Natural killer cell (primary cell): Measurements from ENCODE around the gene TBL3. TPM values are rescaled to one million over a fixed set of nuclear protein-coding genes. Genes with fewer than 3 reads are reported as not detected.

Experiments used
- ATAC-seq, 3 donors: fragments of 150-1000 bp in 2 of 3; fragments of 200-7000 bp in 1 of 3; cut with Tn5 transposase; 1 replicate in 1 of 3; 2 replicates in 2 of 3; pipeline ENCODE4 v1.10.0; 2021; ENCODE audit warnings: mild to moderate bottlenecking in 2 of 3, moderate library complexity in 2 of 3
- DNase-seq, 2 donors: peaks; one replicate each; pipeline versions ENCODE4 v3.0.0 to v3.0.0-alpha.2; 2013 to 2021; ENCODE audit warnings: mixed read lengths in 1 of 2
- H3K27ac ChIP-seq: one replicate; pipeline ENCODE4 v1.5.1; 2013; ENCODE audit warnings: mild to moderate bottlenecking, low read length
- H3K27me3 ChIP-seq: one replicate; pipeline ENCODE4 v1.6.1; 2013; ENCODE audit warnings: low read length; ENCODE audit not compliant: control insufficient read depth, insufficient read depth
- H3K36me3 ChIP-seq: one replicate; pipeline ENCODE4 v1.6.1; 2013; ENCODE audit warnings: low read length; ENCODE audit not compliant: control insufficient read depth, insufficient read depth
- H3K4me1 ChIP-seq: one replicate; pipeline ENCODE4 v1.6.1; 2013; ENCODE audit warnings: low read length; ENCODE audit not compliant: control insufficient read depth, insufficient read depth
- H3K4me3 ChIP-seq: one replicate; pipeline ENCODE4 v1.5.1; 2013; ENCODE audit warnings: low read length
- H3K9me3 ChIP-seq: one replicate; pipeline ENCODE4 v1.6.1; 2013; ENCODE audit warnings: low read length; ENCODE audit not compliant: control insufficient read depth, insufficient read depth
- H3K27ac Mint-ChIP-seq, 2 donors: one replicate each; pipeline ENCODE4 v1.8.0; 2022; ENCODE audit warnings: mild to moderate bottlenecking in 2 of 2, mixed read lengths in 2 of 2, moderate library complexity in 1 of 2
- H3K27me3 Mint-ChIP-seq, 2 donors: one replicate each; pipeline ENCODE4 v1.8.0; 2022; ENCODE audit warnings: low read depth in 2 of 2, mixed read lengths in 2 of 2
- H3K36me3 Mint-ChIP-seq: one replicate; pipeline ENCODE4 v1.8.0; 2022; ENCODE audit warnings: mixed read lengths
- H3K4me1 Mint-ChIP-seq, 2 donors: one replicate each; pipeline ENCODE4 v1.8.0; 2022; ENCODE audit warnings: mixed read lengths in 2 of 2
- H3K4me3 Mint-ChIP-seq: one replicate; pipeline ENCODE4 v1.8.0; 2022; ENCODE audit warnings: mild to moderate bottlenecking, moderate library complexity, mixed read lengths
- H3K9me3 Mint-ChIP-seq, 2 donors: one replicate each; pipeline ENCODE4 v1.8.0; 2022; ENCODE audit warnings: mixed read lengths in 2 of 2
- CTCF ChIP-seq: fragments of 200-600 bp; IDR thresholded peaks from one replicate; pipeline ENCODE4 v1.8.0; 2022; ENCODE audit warnings: antibody characterized with exemption
- WGBS: methylation state at CpG from one replicate; pipeline ENCODE4 v1.1.7; 2013; ENCODE audit warnings: missing lambda C conversion rate; ENCODE audit not compliant: insufficient coverage; 5-methylcytosine and 5-hydroxymethylcytosine counted together
- intact Hi-C: fragments of 100-400 bp; cut with micrococcal nuclease; formaldehyde crosslinking; loops from one replicate; pipeline ENCODE4 v1.14.2; 2022
- total RNA-seq, 4 donors: library from RNA; stranded (reverse); fragments of 120-200 nt in 1 of 4; gene quantifications; one replicate each; pipeline versions ENCODE4 v1.2.3 to v1.2.4, GENCODE V29; 2013 to 2022

Gene TBL3
- total RNA-seq, 3 donors from 2014 or later (not counting 1 experiment from before 2014, with no cell fraction given) = 25.1 to 28.9 (median 28.1) TPM

GRCh38 chr16:1946495-1947368 is 25.1 kb upstream of the TBL3 start:
- intact Hi-C loops = no loop called here

DNA sequence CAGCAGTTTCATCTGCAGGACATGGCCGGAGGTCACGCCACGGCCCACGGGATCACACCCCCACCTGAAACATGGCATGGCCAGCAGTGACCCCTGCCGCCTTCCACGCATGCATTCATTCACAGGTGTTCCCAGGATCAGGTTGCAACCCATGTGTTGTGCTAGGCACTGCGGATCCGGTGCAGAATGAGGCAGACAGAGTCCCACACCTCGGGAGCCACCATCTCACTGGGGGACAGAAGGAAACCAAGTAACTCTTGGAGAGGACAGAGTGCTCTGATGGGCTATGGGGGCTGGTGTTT is 24.5 kb upstream of the TBL3 start:
- H3K9me3 Mint-ChIP-seq = no peaks in the 10 kb centered on the region
- H3K4me1 ChIP-seq = peaks cover 10% of the 10 kb centered on the region
- intact Hi-C loops = no loop called here
- no peaks in the 10 kb centered on the region for H3K9me3 ChIP-seq
- no peaks in the 10 kb centered on the region for H3K27me3 ChIP-seq
- no peak overlapping the region for H3K4me3 Mint-ChIP-seq
- no peaks in the 10 kb centered on the region for H3K36me3 ChIP-seq
- no peak overlapping the region for H3K4me3 ChIP-seq
- ATAC-seq (no peak), DNase-seq (no peak)
- no peaks in the 10 kb centered on the region for H3K36me3 Mint-ChIP-seq
- 93% methylated on average over 9 of the region's 9 CpGs for WGBS
- H3K27me3 Mint-ChIP-seq = no peaks in the 10 kb centered on the region
- H3K27ac Mint-ChIP-seq = no peak overlapping the region
- no peak for TF ChIP-seq CTCF
- H3K27ac ChIP-seq = no peak overlapping the region
- peaks cover 6 to 16% of the 10 kb centered on the region in 2 donors for H3K4me1 Mint-ChIP-seq

More at GRCh38 chr16:1946495-1947368, 25.1 kb upstream of the TBL3 start:
- 91% methylated on average over 38 of the region's 38 CpGs for WGBS
- no peak for DNase-seq
- Mint-ChIP-seq H3K27ac (no peak overlapping the region), H3K9me3 (no peaks in the 10 kb centered on the region), H3K4me3 (no peak overlapping the region), H3K36me3 (no peaks in the 10 kb centered on the region), H3K4me1 (peaks cover 6 to 22% of the 10 kb centered on the region in 2 donors), H3K27me3 (no peaks in the 10 kb centered on the region)
- no peak for TF ChIP-seq CTCF
- Histone ChIP-seq H3K9me3 (no peaks in the 10 kb centered on the region), H3K27ac (no peak overlapping the region), H3K27me3 (no peaks in the 10 kb centered on the region), H3K36me3 (no peaks in the 10 kb centered on the region), H3K4me1 (peaks cover 16% of the 10 kb centered on the region), H3K4me3 (no peak overlapping the region)
- ATAC-seq = no peak

- H3K4me1 ChIP-seq = no peaks in the 10 kb centered on the region
- no peak overlapping the region for H3K27ac ChIP-seq
- no peak overlapping the region for H3K4me3 ChIP-seq
- H3K27me3 Mint-ChIP-seq = peaks cover 0 to 3% of the 10 kb centered on the region in 2 donors
- ATAC-seq = no peak
- TF ChIP-seq CTCF = no peak
- H3K27me3 ChIP-seq = no peaks in the 10 kb centered on the region
- no peaks in the 10 kb centered on the region for H3K36me3 Mint-ChIP-seq
- no peaks in the 10 kb centered on the region for H3K9me3 ChIP-seq
- no peak overlapping the region for H3K4me3 Mint-ChIP-seq
- H3K36me3 ChIP-seq = no peaks in the 10 kb centered on the region
- H3K9me3 Mint-ChIP-seq = no peaks in the 10 kb centered on the region
- 91% methylated on average over 10 of the region's 11 CpGs for WGBS
- no peak overlapping the region for H3K27ac Mint-ChIP-seq
- H3K4me1 Mint-ChIP-seq = peaks cover 1 to 2% of the 10 kb centered on the region in 2 donors
- intact Hi-C loops = no loop called here
- DNase-seq = no peak
Observed at GRCh38 chr16:1949507-1949906, 22.3 kb upstream of the TBL3 start.

- no peaks in the 10 kb centered on the region for H3K9me3 Mint-ChIP-seq
- no peaks in the 10 kb centered on the region for H3K36me3 Mint-ChIP-seq
- Histone ChIP-seq H3K36me3 (no peaks in the 10 kb centered on the region), H3K4me3 (no peak overlapping the region), H3K27me3 (no peaks in the 10 kb centered on the region), H3K4me1 (no peaks in the 10 kb centered on the region), H3K27ac (no peak overlapping the region), H3K9me3 (no peaks in the 10 kb centered on the region)
- WGBS = 81% methylated on average over 7 of the region's 7 CpGs
- DNase-seq (no peak), ATAC-seq (no peak)
- no peak overlapping the region for H3K4me3 Mint-ChIP-seq
- TF ChIP-seq CTCF = no peak
- H3K4me1 Mint-ChIP-seq = no peaks in the 10 kb centered on the region
- H3K27me3 Mint-ChIP-seq = peaks cover 0 to 3% of the 10 kb centered on the region in 2 donors
- intact Hi-C loops = no loop called here
- no peak overlapping the region for H3K27ac Mint-ChIP-seq
Observed at GRCh38 chr16:1950047-1950446, 21.8 kb upstream of the TBL3 start.
